ENCODE measurements around the gene OCA2.
"Not testable (repeated sequence)": the region's sequence is repeated elsewhere in the genome, so short reads cannot be mapped to it uniquely, and the experiment has no call there.

OCA2 gene

DNA sequence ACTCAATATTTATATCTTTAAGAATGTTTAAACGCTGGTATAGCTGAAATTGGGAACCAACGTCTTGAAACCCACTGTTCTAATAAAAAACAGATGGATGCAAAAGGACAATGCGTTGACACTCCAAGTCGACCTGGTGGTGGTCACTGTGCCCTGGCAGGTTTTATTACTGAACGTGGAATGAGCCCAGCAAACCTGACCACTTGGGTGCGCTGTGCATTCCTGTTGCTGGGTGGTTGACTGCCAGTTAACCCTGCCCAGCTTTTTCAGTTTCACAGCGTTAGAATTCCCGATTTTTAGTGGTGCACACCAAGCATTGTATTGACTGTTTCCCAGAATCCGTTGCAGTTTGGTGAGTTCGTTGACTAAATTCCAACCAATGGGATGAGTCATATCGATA lies 384.4 kb downstream of the OCA2 start:
- no peak for DNase-seq (ENCODE audit: low read depth)

DNA sequence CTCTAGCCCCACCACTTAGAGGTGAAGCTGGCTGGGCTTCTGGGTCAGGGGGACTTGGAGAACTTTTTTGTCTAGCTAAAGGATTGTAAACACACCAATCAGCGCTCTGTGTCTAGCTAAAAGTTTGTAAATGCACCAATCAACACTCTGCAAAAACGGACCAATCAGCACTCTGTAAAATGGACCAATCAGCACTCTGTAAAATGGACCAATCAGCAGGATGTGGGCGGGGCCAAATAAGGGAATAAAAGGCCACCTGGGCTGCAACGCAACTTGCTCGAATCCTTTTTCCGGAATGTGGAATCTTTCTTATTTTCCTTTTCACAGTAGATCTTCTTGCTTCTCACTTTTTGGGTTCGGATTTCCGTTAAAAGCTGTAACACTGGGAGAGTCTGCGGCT lies 385.3 kb downstream of the OCA2 start:
- DNase-seq (ENCODE audit: low read depth) = not testable (repeated sequence)

DNA sequence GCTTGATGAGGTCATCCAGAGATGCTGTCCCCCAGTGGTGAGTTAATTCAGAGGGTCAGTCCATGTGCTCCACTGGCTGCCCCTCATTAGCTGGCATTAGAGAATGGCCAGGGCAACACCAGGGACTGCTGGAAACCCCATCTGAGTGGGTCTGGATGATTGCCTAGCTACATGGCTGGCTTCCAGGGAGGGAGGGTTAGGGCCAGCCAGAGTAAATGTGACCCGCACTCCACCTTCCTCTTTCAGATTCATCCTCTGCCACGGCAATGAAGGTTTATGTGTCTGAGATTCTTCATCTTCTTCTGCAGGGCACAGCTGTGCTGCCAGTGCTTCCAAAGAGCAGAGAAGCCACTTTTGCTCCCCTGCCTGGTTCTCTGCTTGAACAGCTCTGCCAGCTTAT lies 391.9 kb downstream of the OCA2 start:
- no peak for DNase-seq (ENCODE audit: low read depth)

DNA sequence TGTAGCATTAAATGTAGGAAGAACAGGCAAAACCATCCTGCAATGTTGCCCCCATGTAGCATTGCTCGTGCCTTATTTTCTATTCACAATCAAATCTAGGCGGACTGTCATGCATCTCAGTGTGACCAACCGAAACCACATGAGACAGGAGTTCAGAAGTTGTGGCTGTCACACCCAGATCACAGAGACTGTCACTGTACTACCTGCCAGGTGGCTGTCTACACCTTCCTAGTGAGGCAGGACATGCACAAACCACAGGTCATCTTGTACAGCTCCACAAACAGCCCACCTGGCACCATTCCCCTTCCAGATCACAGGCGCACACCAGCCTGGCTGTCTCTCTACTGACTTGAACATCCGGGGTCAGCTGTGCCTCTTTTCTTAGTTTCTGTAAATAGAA lies 392.8 kb downstream of the OCA2 start:
- no peak for DNase-seq (ENCODE audit: low read depth)

DNA sequence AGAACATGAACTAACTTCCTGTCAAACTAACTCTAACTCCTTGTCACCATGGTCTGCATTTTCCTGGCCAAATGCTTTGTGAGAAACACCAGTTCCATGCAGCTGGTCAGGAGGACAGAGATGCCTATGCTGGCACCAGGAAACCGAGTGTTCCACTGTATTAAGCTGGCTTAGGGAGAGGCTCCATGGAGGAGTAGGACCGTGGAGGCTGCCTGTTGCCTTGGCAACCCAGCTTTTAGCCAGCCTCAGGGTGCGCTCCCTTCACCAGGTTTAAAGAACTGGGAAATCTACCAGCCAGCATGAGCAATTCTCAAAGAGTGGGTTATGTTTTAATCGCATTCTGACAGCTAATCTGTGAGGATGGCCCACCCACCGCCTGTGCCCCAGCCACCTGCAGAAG lies 394.1 kb downstream of the OCA2 start:
- DNase-seq (ENCODE audit: low read depth) = no peak
